Panc1 (cell line): ENCODE data around the gene C1orf159. TPM values are rescaled to one million over a fixed set of nuclear protein-coding genes. Genes with fewer than 3 reads are reported as not detected.

ENCODE experiments used
- ATAC-seq: fragments of 200-7000 bp; cut with Tn5 transposase; 2 replicates; pipeline ENCODE4 v1.9.1; 2020; ENCODE audit warnings: mild to moderate bottlenecking, moderate library complexity
- BruUV-seq: library from RNA; stranded (reverse); fragments of 400-500 nt; replicated peaks from 2 replicates; lab custom pipeline; 2021; lab: Mats Ljungman, UMichigan
- CTCF ChIA-PET: fragments of 300-600 bp; sonication (Branson Sonifier 250); formaldehyde crosslinking; loops from one replicate; lab custom pipeline; 2022; ENCODE audit warnings: antibody characterized with exemption; lab: Charles Lee
- POLR2A ChIA-PET: fragments of 300-600 bp; sonication (Branson Sonifier 250); formaldehyde crosslinking; loops from one replicate; lab custom pipeline; 2022; ENCODE audit warnings: antibody characterized with exemption; lab: Charles Lee
- DNase-seq: peaks from one replicate; pipeline ENCODE4 v3.0.0-alpha.2; 2010; ENCODE audit warnings: low read depth, low spot score
- H3K27ac ChIP-seq: 2 replicates; pipeline ENCODE4 v1.5.1; 2011; ENCODE audit warnings: mild to moderate bottlenecking, low read length, inconsistent platforms
- H3K27me3 ChIP-seq: fragments of 200-500 bp; sonication (Bioruptor generic); 2 replicates; pipeline ENCODE4 v1.6.0; 2014; ENCODE audit warnings: low read length, inconsistent platforms; ENCODE audit not compliant: control insufficient read depth, insufficient read depth
- H3K36me3 ChIP-seq: fragments of 200-500 bp; sonication (Bioruptor generic); 2 replicates; pipeline ENCODE4 v1.5.1; 2014; ENCODE audit warnings: inconsistent platforms, mild to moderate bottlenecking, low read length, moderate library complexity; ENCODE audit not compliant: control insufficient read depth, insufficient read depth
- H3K4me1 ChIP-seq: 2 replicates; pipeline ENCODE4 v1.5.1; 2011; ENCODE audit warnings: inconsistent platforms, mild to moderate bottlenecking, low read length, moderate library complexity; ENCODE audit not compliant: control insufficient read depth, insufficient read depth
- H3K4me3 ChIP-seq, 2 experiments: 2 replicates each; pipeline ENCODE4 v1.5.1; 2011 to 2012; ENCODE audit warnings: low read depth in 2 of 2, low read length in 2 of 2, mild to moderate bottlenecking in 2 of 2, inconsistent platforms in 1 of 2, moderate library complexity in 1 of 2
- H3K9me3 ChIP-seq: fragments of 200-500 bp; sonication (Bioruptor generic); 2 replicates; pipeline ENCODE4 v1.5.1; 2014; ENCODE audit warnings: low read depth, mild to moderate bottlenecking, inconsistent platforms, low read length, moderate library complexity; ENCODE audit not compliant: control insufficient read depth, insufficient read depth
- POLR2AphosphoS5 ChIP-seq: IDR thresholded peaks from 2 replicates; pipeline ENCODE4 v1.6.1; 2012; ENCODE audit warnings: mild to moderate bottlenecking, low read depth, low read length, moderate library complexity
- SIN3A ChIP-seq: IDR thresholded peaks from 2 replicates; pipeline ENCODE4 v1.6.1; 2012; ENCODE audit warnings: low read depth, mild to moderate bottlenecking, low read length, moderate library complexity, borderline replicate concordance; ENCODE audit not compliant: insufficient read depth
- TCF7L2 ChIP-seq: IDR thresholded peaks from 2 replicates; pipeline ENCODE4 v1.6.1; 2011; ENCODE audit warnings: mild to moderate bottlenecking, low read depth, low read length, inconsistent platforms
- in situ Hi-C: cut with HindIII; loops from 2 replicates; pipeline ENCODE4 v1.10.0; 2016; ENCODE audit warnings: low sequenced_read_pairs, low pct_unique_long_range_greater_than_20kb
- intact Hi-C: fragments of 100-400 bp; cut with micrococcal nuclease; formaldehyde crosslinking; loops from one replicate; pipeline ENCODE4 v1.10.0; 2022; ENCODE audit not compliant: unreplicated experiment
- total RNA-seq: library from RNA; stranded (reverse); gene quantifications from one replicate; pipeline ENCODE4 v1.2.1, GENCODE V29; 2021; ENCODE audit not compliant: unreplicated experiment
- TF ChIP-seq, protein P1 (sequence below), 2 experiments: IDR thresholded peaks; 2 replicates each; pipeline ENCODE4 v1.6.1; 2011 to 2012; ENCODE audit warnings: low read depth in 2 of 2, control low read depth in 1 of 2, low read length in 1 of 2, mild to moderate bottlenecking in 1 of 2, moderate library complexity in 1 of 2; ENCODE audit not compliant: insufficient read depth in 1 of 2
- TF ChIP-seq, protein P2 (sequence below): fragments of 450-650 bp; IDR thresholded peaks from 2 replicates; pipeline ENCODE4 v1.5.1; 2017; ENCODE audit warnings: mild to moderate bottlenecking

C1orf159 gene
- total RNA-seq, 1 experiment from 2014 or later = 28.8 TPM

DNA sequence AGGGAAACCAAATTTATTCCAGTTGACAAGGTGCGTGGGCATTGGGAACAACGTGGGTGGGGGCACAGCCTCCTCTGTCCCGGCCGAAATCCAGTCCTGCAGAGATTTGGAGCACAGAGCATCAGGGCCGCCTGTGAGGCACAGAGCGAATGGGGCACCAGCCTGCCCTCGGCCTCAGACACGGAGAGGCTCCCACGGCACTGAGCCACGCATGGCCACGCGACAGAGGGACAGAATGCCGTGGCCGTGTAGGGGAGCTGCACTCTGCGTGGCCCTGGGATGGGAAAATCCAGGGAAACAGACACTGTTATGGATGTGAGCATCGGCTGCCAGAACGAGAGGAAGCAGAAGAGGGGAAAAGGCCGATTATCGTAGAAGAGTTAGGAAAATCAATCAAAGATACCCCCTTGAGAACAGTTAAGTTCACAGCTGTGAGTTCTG, 13.5 kb upstream of the C1orf159 start:
- Histone ChIP-seq H3K27ac (no peak overlapping the region), H3K4me1 (peaks cover 5% of the 10 kb centered on the region; the same call in 1 of the 2 replicates), H3K27me3 (no peaks in the 10 kb centered on the region), H3K4me3 (no peak overlapping the region), H3K9me3 (no peaks in the 10 kb centered on the region), H3K36me3 (no peaks in the 10 kb centered on the region)
- no peak for TF ChIP-seq TCF7L2
- TF ChIP-seq, protein P1, sequence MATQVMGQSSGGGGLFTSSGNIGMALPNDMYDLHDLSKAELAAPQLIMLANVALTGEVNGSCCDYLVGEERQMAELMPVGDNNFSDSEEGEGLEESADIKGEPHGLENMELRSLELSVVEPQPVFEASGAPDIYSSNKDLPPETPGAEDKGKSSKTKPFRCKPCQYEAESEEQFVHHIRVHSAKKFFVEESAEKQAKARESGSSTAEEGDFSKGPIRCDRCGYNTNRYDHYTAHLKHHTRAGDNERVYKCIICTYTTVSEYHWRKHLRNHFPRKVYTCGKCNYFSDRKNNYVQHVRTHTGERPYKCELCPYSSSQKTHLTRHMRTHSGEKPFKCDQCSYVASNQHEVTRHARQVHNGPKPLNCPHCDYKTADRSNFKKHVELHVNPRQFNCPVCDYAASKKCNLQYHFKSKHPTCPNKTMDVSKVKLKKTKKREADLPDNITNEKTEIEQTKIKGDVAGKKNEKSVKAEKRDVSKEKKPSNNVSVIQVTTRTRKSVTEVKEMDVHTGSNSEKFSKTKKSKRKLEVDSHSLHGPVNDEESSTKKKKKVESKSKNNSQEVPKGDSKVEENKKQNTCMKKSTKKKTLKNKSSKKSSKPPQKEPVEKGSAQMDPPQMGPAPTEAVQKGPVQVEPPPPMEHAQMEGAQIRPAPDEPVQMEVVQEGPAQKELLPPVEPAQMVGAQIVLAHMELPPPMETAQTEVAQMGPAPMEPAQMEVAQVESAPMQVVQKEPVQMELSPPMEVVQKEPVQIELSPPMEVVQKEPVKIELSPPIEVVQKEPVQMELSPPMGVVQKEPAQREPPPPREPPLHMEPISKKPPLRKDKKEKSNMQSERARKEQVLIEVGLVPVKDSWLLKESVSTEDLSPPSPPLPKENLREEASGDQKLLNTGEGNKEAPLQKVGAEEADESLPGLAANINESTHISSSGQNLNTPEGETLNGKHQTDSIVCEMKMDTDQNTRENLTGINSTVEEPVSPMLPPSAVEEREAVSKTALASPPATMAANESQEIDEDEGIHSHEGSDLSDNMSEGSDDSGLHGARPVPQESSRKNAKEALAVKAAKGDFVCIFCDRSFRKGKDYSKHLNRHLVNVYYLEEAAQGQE (IDR thresholded peaks at IDR 0.05; ENCODE audit: insufficient read depth in 1 of 2, low read depth in 2 of 2, low read length in 1 of 2) = no peak
- no peak for TF ChIP-seq POLR2AphosphoS5
- TF ChIP-seq SIN3A = no peak
- TF ChIP-seq, protein P2, sequence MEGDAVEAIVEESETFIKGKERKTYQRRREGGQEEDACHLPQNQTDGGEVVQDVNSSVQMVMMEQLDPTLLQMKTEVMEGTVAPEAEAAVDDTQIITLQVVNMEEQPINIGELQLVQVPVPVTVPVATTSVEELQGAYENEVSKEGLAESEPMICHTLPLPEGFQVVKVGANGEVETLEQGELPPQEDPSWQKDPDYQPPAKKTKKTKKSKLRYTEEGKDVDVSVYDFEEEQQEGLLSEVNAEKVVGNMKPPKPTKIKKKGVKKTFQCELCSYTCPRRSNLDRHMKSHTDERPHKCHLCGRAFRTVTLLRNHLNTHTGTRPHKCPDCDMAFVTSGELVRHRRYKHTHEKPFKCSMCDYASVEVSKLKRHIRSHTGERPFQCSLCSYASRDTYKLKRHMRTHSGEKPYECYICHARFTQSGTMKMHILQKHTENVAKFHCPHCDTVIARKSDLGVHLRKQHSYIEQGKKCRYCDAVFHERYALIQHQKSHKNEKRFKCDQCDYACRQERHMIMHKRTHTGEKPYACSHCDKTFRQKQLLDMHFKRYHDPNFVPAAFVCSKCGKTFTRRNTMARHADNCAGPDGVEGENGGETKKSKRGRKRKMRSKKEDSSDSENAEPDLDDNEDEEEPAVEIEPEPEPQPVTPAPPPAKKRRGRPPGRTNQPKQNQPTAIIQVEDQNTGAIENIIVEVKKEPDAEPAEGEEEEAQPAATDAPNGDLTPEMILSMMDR = no peak
- in situ Hi-C loops = no loop called here
- no TSS peak for BruUV-seq
- POLR2A ChIA-PET = no interaction called here
- ATAC-seq = no peak
- DNase-seq = no peak
- intact Hi-C loops = loop anchor here (10.0 kb wide), 1 partner anchor 55 kb away; no protein-coding TSS in a partner anchor
- CTCF ChIA-PET = no interaction called here

DNA sequence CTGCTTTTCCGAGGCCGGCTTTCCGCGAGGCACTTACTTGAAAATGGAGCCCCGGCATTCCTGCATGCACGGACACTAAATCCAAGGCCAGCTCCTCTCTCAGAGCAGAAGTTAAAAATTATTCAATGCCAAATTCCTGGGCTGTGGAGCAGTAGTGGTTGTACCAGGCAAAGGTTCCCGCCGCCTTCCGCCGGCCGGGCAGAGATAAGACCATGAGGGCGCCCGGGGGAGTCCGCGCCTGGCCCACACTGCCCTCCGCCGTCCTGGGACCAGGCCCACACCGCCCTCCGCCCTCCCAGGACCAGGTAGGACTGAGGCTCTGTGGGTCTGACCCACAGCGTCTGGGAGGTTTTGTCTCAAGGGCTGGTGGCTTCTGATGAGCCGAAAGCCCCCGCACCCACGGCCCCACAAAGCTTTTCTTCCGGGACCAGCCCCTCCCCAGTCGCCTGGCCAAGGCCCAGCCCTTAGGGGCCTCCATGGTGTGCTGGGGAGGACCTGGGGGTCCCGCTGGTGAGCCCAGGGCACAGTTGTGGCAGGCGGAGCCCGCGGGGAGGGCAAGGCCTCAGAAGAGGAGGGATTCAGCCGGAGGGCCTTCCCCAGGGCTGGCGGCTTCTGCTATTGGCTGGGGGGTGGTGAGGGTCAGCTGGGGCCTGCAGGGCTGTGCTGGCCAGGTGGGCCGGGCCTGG, 12.7 kb upstream of the C1orf159 start:
- Histone ChIP-seq H3K4me3 (no peak overlapping the region), H3K36me3 (no peaks in the 10 kb centered on the region), H3K9me3 (no peaks in the 10 kb centered on the region), H3K27ac (no peak overlapping the region), H3K4me1 (peaks cover 5% of the 10 kb centered on the region; the same call in 1 of the 2 replicates), H3K27me3 (no peaks in the 10 kb centered on the region)
- ChIA-PET POLR2A (no interaction called here), CTCF (no interaction called here)
- intact Hi-C loops = loop anchor here (10.0 kb wide), 1 partner anchor 56 kb away; no protein-coding TSS in a partner anchor
- no peak for ATAC-seq
- no TSS peak for BruUV-seq
- DNase-seq = no peak
- in situ Hi-C loops = no loop called here
- TF ChIP-seq POLR2AphosphoS5 (no peak), SIN3A (no peak)
- TF ChIP-seq, protein P2 = no peak
